ENCODE data around the gene BIK. TPM values are rescaled to one million over a fixed set of nuclear protein-coding genes. Genes with fewer than 3 reads are reported as not detected.

BIK gene, protein sequence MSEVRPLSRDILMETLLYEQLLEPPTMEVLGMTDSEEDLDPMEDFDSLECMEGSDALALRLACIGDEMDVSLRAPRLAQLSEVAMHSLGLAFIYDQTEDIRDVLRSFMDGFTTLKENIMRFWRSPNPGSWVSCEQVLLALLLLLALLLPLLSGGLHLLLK
- 1.8 and 45.0 TPM in 2 replicates for total RNA-seq

DNA sequence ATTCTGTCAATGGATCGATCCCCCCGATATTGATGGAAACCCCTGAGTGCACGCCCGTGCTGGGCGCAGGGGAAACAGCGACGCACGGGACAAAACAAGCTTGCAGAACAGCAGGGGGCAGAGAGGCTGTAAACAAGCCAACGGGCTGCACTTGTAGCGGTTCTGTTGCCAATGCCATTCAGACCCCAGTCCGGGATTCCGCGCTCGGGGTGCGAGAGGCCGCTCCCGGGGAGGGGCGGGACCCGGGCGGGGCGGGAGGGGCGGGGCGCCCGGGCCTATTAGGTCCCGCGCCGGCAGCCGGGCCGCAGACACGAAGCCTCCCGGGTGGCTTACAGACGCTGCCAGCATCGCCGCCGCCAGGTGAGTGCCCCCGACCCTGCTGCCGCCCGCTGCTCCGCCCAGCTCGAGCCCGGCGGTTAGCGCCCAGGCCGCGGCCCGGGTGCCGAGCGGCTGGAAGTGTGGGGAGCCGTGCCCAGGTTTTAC is at the start of gene BIK:
Gene BIK, plus strand, starts transcription at position 307 of the 483 bp plus-strand sequence. CDS start 13,273 bp downstream, outside the sequence.
- peak; percentile 33 for DNase-seq (ENCODE audit: low read depth)

DNA sequence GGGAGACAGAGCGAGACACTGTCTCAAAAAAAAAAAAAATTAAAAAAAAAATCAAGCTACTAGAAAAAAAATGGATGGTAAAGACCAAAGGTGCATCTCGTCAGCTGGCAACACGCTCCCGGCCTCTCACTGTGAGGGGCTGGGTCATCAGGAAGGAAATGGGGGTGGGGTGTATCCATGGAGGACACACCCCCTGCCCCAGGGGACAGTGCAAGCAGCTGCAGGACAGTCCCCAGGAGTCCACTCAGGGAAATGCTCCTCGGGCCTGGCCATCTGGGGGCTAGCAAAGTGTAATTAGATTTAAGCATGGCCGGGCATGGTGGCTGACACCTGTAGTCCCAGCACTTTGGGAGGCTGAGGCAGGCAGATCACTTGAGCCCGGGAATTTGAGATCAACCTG is 44.4 kb upstream of the BIK start:
- DNase-seq (ENCODE audit: low read depth) = no peak

DNA sequence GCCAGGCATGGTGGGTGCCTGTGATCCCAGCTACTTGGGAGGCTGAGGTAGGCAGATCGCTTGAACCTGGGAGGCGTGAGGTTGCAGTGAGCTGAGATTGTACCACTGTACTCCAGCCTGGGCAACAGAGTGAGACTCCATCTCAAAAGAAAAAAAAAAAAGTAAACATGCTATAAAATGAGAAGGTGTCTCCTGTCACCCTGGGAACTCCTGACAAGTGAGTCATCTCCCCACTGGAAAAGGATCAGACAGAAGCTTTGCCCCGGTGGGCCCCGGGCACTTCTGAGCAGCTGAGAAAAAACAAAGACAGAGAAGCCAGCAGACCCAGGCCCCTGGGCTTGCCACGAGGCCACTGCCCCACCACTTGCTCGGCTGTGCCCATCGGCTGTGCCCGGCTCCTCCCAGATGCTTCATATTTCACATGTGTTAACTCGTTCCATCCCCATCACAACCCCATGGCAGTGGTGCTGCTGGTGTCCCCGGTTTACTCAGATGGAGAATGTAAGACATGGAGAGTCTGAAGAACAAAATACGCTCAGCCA is 43.6 kb upstream of the BIK start:
- peak; percentile 59 for DNase-seq (ENCODE audit: low read depth)

DNA sequence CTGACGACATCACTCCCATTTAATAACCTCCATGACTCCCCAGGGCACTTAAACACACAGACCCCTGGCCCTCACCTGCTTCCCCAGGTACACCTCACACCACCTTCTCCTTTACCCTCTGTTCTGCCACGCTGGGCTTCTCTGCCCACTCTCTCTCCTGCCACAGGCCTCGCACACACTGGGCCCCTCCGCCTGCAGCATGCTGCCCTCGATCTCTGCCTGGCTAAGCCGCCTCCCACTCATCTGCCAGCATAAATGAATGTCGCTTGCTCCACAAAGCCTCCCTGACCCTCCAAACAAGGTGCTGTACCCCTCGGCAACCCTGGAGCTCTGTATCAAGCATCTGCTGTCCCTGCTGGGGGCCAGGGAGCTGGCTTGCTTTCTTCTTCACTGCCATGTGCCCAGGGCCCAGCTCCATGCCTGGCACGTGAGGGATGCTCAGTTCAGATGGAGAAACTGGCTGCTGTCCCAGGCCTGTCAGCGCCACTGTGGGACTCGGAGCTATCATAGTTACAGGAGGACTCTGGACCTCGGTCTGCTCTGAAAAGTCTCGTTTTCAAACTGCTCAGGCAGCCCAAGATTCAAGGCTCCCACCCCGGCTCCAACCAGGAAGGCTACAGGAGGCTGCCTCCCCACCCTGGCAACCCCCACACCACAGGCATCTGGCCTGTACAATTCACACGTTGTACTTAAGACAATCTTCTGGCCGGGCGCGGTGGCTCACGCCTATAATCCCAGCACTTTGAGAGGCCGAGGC is 33.3 kb upstream of the BIK start:
- no peak for DNase-seq (ENCODE audit: low read depth)

DNA sequence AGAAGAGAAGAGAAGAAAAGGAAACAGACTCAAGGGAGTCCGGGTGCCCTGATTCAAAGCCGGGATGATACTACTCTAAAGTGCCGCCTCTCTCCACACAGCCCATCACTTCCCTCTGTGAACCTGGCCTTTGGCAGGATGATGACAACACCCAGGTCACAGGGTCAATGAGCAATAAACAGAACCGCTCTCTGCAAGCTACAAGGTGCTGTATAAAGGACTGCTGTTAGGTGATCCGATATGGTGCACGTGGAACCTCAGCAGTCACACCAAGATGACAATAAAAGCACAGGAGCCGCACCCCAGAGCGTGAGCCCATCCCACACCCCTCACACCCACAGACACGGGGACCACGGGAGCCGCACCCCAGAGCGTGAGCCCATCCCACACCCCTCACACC is 32.0 kb upstream of the BIK start:
- DNase-seq (ENCODE audit: low read depth) = no peak

DNA sequence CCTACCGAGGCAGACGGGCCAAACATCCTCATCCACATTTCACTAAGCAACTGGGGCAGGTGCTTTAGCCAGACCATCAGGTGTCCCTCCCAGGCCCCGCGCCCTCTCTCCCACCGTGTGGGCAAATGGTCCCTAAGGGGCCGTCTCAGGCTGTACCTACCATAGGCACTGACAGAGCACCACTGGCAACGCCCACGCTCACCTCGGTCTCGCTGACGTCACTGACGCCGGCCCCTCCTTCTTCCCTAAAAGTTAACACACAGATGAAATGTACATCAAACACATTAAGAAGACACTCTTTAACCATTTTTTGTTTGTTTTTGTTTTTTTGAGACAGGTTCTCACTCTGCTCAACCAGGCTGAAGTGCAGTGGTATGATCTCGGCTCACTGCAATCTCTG is 30.8 kb upstream of the BIK start:
- no peak for DNase-seq (ENCODE audit: low read depth)

DNA sequence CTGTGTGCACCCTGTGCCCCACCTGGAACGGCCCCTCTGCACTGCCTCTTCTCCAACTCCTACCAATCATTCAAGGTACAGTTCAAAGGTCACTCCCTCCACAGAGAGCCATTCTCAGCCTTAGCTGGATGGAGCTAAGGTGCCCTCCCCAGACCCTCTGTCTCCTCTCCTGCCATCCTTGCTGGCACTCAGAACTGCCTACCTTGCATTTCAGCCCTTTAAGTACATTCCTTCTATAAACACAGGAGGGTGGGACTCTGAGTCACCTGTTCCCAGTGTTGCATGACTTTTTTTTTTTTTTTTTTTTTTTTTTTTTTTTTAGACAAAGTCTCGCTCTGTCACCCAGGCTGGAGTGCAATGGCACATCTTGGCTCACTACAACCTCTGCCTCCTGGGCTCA is 29.9 kb upstream of the BIK start:
- peak; percentile 71 for DNase-seq (ENCODE audit: low read depth)

DNA sequence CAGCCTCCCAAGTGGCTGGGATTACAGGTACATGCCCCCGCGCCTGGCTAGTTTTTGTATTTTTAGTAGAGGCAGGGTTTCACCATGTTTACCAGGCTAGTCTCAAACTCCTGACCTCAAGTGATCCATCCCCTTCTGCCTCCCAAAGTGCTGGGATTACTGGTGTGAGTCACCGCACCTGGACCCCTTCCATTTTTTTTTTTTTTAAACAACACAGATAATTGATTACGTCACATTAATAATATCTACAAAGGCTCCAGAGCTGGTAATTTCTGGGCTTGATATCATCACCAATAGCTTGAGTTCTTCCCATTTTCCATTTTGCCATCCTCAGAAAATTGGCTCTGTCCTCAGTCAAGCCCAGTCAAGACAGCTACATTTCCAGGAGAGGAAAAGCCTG is 28.6 kb upstream of the BIK start:
- no peak for DNase-seq (ENCODE audit: low read depth)

DNA sequence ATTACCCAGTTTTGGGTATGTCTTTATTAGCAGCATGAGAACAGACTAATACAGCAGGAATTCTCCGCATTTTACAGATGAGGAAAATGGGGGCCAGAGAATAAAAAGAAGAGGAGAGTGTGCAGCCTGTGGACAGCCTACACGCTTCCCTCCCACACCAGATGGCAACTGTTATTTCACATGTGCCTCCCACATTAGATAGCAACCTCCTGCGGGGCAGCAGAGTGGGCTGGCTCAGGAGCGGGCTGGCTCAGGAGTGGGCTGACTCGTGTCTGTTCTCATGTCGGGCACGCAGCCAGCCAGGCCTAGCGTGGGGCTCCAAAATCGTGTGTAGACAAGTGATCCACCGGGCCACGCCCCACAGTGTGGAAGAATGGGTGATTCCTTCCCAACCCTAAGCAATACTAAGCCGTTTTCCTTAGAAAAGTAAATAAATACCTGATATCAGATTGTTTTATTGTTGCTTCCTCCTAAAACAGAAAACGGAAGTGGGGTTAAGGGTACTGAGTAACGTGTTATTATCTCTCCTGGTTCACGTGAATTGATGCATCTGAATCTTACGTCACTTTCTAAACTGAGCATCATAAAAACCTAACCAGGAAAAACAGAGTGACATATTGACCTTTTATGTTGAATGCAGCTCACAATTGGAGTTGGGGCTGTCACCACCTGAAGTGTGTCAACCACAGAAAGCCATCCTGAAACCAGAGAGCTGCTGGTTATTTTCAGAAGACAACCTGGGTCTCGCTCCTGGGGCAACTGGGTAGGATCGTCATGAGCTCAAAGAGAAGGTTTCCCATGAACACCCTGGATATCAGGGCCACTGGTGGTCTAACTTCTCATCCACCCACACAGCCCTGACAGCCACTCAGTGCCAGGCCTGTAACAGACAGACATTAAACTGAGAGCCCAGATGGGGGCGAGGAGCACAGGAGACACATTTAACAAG is 24.6 kb upstream of the BIK start:
- no peak for DNase-seq (ENCODE audit: low read depth)

DNA sequence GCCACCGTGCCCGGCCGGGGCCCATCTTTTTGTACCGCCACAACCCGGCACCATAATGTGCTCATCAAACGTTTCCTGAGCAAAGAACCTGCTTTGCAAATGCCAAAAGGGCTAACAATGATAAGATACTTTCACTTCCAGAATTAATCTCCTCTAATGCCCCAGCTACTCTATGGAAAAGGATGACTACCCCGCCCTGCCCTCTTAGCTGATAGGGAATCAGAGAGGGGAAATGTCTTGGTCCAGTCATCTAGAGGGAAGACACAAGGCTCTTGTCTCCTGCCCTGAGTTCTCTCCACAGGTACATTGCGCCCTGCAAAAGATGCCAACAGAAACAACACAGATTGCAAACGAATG is 21.9 kb upstream of the BIK start:
- no peak for DNase-seq (ENCODE audit: low read depth)

DNA sequence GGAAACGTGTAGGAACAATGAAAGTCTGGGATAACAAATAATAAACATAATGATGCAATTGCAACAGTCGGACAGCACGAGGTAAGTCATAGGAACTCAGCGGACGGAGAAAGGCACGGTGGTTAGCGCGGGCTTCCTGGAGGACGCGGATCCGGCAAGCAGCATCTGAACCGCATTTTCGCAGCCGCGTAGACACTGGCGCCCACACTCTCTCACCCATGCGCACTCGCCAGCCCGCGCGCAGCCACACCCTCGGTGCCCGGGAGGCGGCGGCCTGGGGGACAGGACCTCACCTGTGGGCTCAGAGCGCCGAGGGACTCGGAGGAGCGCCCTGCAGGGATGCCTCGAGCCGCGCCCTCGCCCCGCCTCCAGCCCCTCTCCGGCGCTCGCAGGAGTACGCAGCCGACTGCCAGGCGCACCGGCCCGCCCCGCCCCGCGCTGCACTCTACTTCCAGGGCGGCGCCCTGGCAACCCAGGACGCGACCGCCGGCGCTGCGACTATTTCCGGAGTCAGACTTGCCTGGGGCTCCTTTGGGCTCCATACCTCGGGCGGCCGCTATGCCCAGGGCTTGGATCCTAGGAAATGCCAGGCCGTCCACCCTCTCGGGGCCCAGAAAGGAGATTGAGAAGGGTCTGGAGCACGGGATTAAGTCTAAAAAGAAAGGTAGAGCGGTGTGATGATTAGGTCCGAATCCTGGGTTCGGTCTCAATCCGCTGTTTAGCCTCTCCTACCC is 21.4 kb upstream of the BIK start, which contains the start of gene TTLL1:
Gene TTLL1, minus strand, starts transcription at position 408 of the 734 bp plus-strand sequence. CDS start 13,805 bp downstream, outside the sequence.
- DNase-seq (ENCODE audit: low read depth) = peak; percentile 49

DNA sequence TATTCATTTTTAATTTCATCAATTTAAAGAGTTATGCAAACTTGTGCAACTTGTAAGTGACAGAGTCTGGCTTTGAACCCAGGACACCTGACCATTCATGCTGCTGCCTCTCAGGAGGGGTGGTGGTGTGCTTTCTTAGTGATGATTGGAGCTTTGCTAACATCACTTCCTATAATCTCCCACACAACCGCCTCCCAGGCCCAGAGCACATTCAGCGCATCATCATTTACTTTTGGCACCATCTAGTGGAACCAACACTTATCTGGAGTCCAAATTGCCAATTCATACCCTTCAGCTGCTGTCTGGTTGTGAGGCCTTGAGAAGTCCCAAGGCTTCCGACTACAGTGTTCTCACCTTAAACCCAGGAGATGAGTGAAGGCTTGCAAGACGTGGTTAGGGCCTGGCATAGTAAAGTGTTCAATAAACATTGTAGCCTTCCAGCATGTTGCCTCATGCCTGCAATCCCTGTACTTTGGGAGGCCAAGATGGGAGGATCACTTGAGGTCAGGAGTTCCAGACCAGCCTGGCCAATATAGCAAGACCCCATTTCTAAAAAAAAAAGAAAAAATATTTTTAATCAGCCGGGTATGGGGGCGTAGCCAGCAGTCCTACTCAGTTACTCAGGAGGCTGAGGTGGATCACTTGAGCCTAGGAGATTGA is 20.3 kb upstream of the BIK start:
- peak; percentile 81 for DNase-seq (ENCODE audit: low read depth)

DNA sequence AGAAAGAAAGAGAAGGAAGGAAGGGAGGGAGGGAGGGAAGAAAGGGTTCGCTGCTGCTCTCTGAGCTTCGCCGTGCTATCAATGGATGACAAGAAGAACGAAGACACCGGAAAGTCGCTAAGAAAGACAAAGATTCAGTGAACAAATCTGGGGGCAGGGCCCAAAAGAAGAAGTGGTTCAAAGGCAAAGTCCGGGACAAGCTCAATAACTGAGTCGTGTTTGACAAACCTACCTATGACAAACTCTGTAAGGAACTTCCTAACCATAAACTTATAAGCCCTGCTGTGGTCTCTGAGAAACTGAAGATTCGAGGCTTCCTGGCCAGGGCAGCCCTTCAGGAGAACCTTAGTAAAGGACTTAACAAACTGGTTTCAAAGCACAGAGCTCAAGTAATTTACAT is 18.5 kb upstream of the BIK start:
- DNase-seq (ENCODE audit: low read depth) = no peak

DNA sequence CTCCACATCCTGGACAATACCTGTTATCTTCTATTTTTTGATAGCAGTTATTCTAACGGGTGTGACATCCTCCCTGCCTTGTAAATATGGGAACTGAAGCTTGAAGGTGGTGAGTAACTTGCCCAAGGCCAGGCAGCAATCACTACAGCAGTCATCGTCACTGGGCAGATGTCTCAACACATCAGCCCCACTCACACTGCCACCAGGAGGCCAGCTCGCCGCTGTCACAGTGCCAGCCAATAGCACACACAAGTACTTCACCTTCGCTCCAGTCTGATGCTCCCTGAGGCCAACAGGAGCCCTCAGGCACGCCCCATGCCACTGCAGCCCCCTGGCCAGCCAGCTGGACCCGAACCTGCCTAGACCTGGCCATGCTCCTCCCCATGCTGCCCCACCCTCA is 16.5 kb upstream of the BIK start:
- DNase-seq (ENCODE audit: low read depth) = peak; percentile 7

DNA sequence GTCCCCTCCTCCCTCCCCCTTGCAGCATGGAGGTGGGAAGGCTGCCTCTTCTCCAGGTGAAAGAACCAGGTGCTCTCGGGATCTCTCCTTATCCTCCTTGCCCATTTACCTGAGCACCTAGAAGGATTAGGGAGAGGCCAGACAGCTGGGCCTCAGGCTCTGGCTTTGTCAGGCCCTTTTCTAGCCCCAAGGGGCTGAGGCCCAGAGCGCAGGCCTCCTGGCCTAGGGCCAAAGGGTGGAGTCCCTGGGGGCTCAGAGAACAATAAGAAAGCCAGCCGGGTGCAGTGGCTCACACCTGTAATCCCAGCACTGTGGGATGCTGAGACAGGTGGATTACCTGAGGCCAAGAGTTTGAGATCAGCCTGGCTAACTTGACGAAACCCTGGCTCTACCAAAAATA is 16.0 kb upstream of the BIK start:
- DNase-seq (ENCODE audit: low read depth) = no peak

DNA sequence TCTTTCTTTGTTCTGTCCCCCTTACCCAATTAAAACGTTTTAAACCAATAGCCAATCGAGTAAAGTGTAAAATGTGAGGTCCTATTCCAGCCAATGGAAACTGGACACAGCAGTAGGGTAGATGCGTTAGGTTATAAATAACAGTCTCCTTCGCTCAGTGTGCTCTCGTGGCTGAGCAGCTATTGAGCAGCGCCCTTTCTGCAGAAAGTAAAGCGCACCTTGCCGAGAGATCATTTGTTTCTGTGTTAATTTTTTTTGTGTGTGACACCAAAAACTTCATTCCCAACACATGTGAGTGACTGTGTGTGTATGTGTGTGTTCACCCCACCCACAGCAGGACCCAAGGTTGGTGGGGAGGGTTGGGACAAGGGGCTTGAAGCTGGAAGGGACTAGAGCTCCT is 14.1 kb upstream of the BIK start:
- no peak for DNase-seq (ENCODE audit: low read depth)

DNA sequence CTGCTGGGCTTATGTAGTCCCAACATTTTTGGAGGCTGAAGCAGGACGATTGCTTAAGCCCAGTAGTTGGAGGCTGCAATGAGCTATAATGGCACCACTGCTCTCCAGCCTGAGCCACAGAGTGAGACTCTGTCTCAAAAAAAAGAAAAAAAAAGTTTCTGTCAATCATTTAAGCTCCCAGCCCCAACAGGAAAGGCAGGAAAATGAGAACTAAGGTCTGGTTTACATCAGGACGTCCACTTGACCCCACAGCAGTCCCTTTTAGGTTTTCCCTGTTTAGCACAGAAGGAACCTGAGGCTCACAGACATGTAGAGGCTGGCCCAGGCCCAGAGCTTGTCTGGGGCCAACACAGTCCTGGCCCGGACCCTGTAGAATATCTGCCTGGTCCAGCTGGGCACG is 12.2 kb upstream of the BIK start:
- no peak for DNase-seq (ENCODE audit: low read depth)

DNA sequence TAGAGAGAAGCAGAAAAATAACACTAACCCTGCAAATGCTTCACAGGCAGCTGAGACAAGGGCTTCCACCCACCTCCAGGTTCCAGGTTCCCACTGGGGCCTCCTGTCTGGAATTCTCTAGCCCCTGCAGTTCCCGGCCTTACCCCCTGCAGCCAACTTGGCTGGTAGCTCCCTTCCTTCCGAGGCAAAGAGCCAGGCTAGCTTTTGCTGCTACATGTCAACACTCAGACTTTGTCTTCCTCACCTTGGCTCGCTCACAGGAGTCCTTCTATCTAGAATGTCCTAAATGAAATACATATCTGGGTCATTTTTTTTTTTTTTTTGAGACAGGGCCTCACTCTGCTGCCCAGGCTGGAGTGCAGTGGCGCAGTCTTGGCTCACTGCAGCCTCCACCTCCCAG is 11.5 kb upstream of the BIK start:
- no peak for DNase-seq (ENCODE audit: low read depth)

DNA sequence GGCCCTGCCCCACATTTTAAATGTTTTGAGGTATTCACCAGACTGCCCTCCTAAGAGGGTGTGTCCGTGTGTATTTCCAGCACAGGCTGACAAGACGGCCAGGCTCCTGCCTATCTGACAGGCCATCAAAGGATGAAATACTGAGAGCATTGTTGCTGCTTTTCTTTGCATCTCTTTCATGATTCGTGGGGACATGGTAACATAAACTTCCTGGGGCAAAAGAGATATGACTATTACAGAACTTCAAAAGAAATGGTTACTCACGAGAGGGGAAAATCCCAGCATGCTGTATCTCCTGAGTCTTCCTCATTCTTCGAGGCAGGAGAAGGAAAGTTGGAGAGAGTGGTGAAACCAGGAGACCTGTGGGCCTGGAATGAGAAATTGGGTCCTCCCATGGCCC is 10.3 kb upstream of the BIK start:
- peak; percentile 35 for DNase-seq (ENCODE audit: low read depth)

DNA sequence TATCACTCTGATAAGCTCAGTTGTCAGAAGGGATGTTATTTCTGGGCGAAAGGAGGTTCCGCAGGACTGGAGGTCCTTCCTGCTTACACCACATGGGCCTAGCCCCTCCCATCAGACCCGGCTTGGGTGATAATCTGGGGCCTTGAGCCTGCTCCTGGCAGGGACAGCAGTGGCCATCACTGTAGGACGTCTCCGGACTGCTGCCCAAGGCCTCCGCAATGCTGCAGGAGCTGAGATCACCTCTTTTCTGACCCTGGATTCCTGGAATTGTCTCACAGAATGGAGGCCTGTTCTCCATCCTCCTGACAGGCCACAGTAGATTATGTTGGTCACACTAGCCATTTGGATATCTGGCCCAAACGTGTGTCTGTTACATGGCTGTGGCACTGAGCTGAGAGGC is 9.2 kb upstream of the BIK start:
- no peak for DNase-seq (ENCODE audit: low read depth)

DNA sequence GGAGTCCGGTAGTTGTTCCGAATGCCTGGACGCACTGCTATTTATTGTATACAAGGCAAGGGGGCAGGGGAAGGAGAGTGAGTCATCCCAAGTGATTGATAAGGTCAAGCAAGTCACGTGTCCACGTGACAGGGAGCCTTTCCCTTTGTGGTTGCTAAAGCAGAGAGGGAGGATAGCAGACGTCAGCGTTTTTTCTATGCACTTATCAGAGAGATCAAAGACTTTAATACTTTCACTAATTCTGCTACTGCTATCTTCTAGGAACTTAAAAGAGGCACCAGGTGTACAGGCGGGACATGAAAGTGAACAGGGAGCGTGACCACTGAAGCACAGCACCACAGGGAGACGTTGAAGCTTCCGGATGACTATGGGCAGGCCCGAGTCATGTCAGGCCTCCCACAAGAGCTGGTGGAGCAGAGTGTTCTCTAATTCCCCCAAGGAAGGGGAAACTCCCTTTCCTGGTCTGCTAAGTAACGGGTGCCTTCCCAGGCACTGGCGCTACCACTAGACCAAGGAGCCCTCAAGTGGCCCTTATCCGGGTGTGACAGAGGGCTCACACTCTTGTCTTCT is 6.4 kb upstream of the BIK start:
- peak; percentile 62 for DNase-seq (ENCODE audit: low read depth)

All from renal cortical epithelial cell (primary cell).